HG02642 (cell line): ENCODE measurements around the gene RNF126.
"Not testable (repeated sequence)": the region's sequence is repeated elsewhere in the genome, so short reads cannot be mapped to it uniquely, and the experiment has no call there.

ENCODE experiments used
- ATAC-seq: cut with Tn5 transposase; IDR thresholded peaks from one replicate; pipeline ENCODE4 v1.9.1; 2021; ENCODE audit warnings: mild to moderate bottlenecking; ENCODE audit not compliant: unreplicated experiment, poor library complexity

RNF126 gene

GRCh38 chr19:662962-663681 lies at the start of gene RNF126:
TSS of gene RNF126 (minus strand) at chr19:663214. CDS start at chr19:663121, 93 bp downstream.
- ATAC-seq, result peak; percentile 70

- no peak for ATAC-seq
Observed at GRCh38 chr19:711254-711653, 48.2 kb upstream of the RNF126 start.

GRCh38 chr19:710767-711166 lies 47.8 kb upstream of the RNF126 start:
- ATAC-seq, result no peak

GRCh38 chr19:709965-710571 lies 47.1 kb upstream of the RNF126 start:
- no peak for ATAC-seq

GRCh38 chr19:709196-709964 lies 46.4 kb upstream of the RNF126 start:
- no peak for ATAC-seq

GRCh38 chr19:708154-709143 lies 45.4 kb upstream of the RNF126 start, which contains the start of gene PALM:
TSS of gene PALM (plus strand) at chr19:708935. CDS start at chr19:709147, 212 bp downstream.
- ATAC-seq, result no peak

- ATAC-seq, result no peak
Observed at GRCh38 chr19:704447-704741, 41.4 kb upstream of the RNF126 start.

- no peak for ATAC-seq
Observed at GRCh38 chr19:703651-704446, 40.8 kb upstream of the RNF126 start.

- no peak for ATAC-seq
Observed at GRCh38 chr19:703329-703650, 40.3 kb upstream of the RNF126 start.

GRCh38 chr19:702847-703246 lies 39.8 kb upstream of the RNF126 start:
- not testable (repeated sequence) for ATAC-seq

GRCh38 chr19:699885-700284 lies 36.9 kb upstream of the RNF126 start:
- ATAC-seq, result not testable (repeated sequence)

- not testable (repeated sequence) for ATAC-seq
Observed at GRCh38 chr19:698529-698928, 35.5 kb upstream of the RNF126 start.

- no peak for ATAC-seq
Observed at GRCh38 chr19:695352-695949, 32.4 kb upstream of the RNF126 start, which contains the start of gene PRSS57. TSS of gene PRSS57 (minus strand) at chr19:695452. CDS start at chr19:695430, 22 bp downstream.

- no peak for ATAC-seq
Observed at GRCh38 chr19:694481-695351, 31.7 kb upstream of the RNF126 start.

GRCh38 chr19:690203-690602 lies 27.2 kb upstream of the RNF126 start:
- no peak for ATAC-seq

GRCh38 chr19:688992-689391 lies 26.0 kb upstream of the RNF126 start:
- no peak for ATAC-seq

GRCh38 chr19:688214-688613 lies 25.2 kb upstream of the RNF126 start:
- ATAC-seq, result no peak

GRCh38 chr19:687569-688166 lies 24.7 kb upstream of the RNF126 start:
- no peak for ATAC-seq
